H1 (cell line): Measurements from ENCODE around the gene PBLD. TPM values are rescaled to one million over a fixed set of nuclear protein-coding genes. Genes with fewer than 3 reads are reported as not detected.

Experiments used
- CTCF ChIA-PET: fragments of 300-600 bp; sonication (Branson Sonifier 250); formaldehyde crosslinking; loops from one replicate; lab custom pipeline; 2021; ENCODE audit not compliant: partially characterized antibody; lab: Charles Lee
- POLR2A ChIA-PET: fragments of 300-600 bp; sonication (Branson Sonifier 250); formaldehyde crosslinking; loops from one replicate; lab custom pipeline; 2021; ENCODE audit warnings: inconsistent platforms; ENCODE audit not compliant: partially characterized antibody; lab: Charles Lee
- DNase-seq, 2 experiments: peaks; one replicate each; pipeline versions ENCODE4 v3.0.0 to v3.0.0-alpha.2; 2010 to 2022; ENCODE audit warnings: low spot score in 2 of 2, low read depth in 1 of 2, mixed read lengths in 1 of 2
- FAIRE-seq: peaks from 2 replicates; lab custom pipeline; 2011; peaks lifted over from hg19 to GRCh38; lab: Jason Lieb, UNC
- H2AFZ ChIP-seq: 2 replicates; pipeline ENCODE4 v1.8.1; 2012; ENCODE audit warnings: low read length, inconsistent platforms
- H2AK5ac ChIP-seq: 2 replicates; pipeline ENCODE4 v1.6.1; 2013; ENCODE audit warnings: low read depth, low read length
- H2BK120ac ChIP-seq: replicated peaks from 2 replicates; pipeline ENCODE3; 2013; ENCODE audit warnings: low read depth, low read length, inconsistent platforms
- H2BK12ac ChIP-seq: 2 replicates; pipeline ENCODE4 v1.6.1; 2013; ENCODE audit warnings: low read depth, low read length
- H2BK15ac ChIP-seq: 2 replicates; pipeline ENCODE4 v1.6.1; 2013; ENCODE audit warnings: low read length
- H2BK20ac ChIP-seq: 2 replicates; pipeline ENCODE4 v1.6.1; 2013; ENCODE audit warnings: low read length
- H2BK5ac ChIP-seq: 2 replicates; pipeline ENCODE4 v1.6.1; 2013; ENCODE audit warnings: low read depth, low read length
- H3K14ac ChIP-seq: 2 replicates; pipeline ENCODE4 v1.6.1; 2013; ENCODE audit warnings: inconsistent platforms; ENCODE audit not compliant: insufficient read length
- H3K18ac ChIP-seq: 2 replicates; pipeline ENCODE4 v1.6.1; 2013; ENCODE audit warnings: low read length; ENCODE audit errors: extremely low read depth
- H3K23ac ChIP-seq: 2 replicates; pipeline ENCODE4 v1.6.1; 2013; ENCODE audit warnings: inconsistent platforms; ENCODE audit not compliant: insufficient read length
- H3K23me2 ChIP-seq: 2 replicates; pipeline ENCODE4 v1.6.1; 2013; ENCODE audit warnings: low read depth, low read length
- H3K27ac ChIP-seq: 2 replicates; pipeline ENCODE4 v1.6.1; 2011; ENCODE audit warnings: low read depth, low read length, inconsistent platforms
- H3K27me3 ChIP-seq, 4 experiments: replicated peaks in 1 of 4; 1 replicate in 1 of 4; 2 replicates in 3 of 4; pipeline versions ENCODE4 v1.6.1 to v1.8.1; 2011 to 2013; ENCODE audit warnings: low read length in 3 of 4, mild to moderate bottlenecking in 3 of 4, inconsistent platforms in 2 of 4, mixed read lengths in 2 of 4, moderate library complexity in 1 of 4; ENCODE audit not compliant: control insufficient read depth in 3 of 4, insufficient read depth in 3 of 4; ENCODE audit errors: extremely low read depth in 1 of 4
- H3K36me3 ChIP-seq, 4 experiments: 2 replicates each; pipeline versions ENCODE4 v1.6.1 to v1.8.1; 2011 to 2013; ENCODE audit warnings: mild to moderate bottlenecking in 4 of 4, low read length in 3 of 4, moderate library complexity in 2 of 4, control low read depth in 1 of 4, inconsistent platforms in 1 of 4; ENCODE audit not compliant: insufficient read depth in 4 of 4, control insufficient read depth in 2 of 4
- H3K4ac ChIP-seq: replicated peaks from 2 replicates; pipeline ENCODE3; 2013; ENCODE audit warnings: low read length, low read depth, mixed read lengths, inconsistent platforms; ENCODE audit not compliant: insufficient read length
- H3K4me1 ChIP-seq, 4 experiments: replicated peaks in 1 of 4; 1 replicate in 1 of 4; 2 replicates in 3 of 4; pipeline versions ENCODE4 v1.6.1 to v1.8.1; 2011 to 2013; ENCODE audit warnings: low read length in 3 of 4, inconsistent platforms in 2 of 4, mixed read lengths in 1 of 4; ENCODE audit not compliant: insufficient read depth in 4 of 4, control insufficient read depth in 3 of 4
- H3K4me2 ChIP-seq, 2 experiments: 2 replicates each; pipeline versions ENCODE4 v1.6.1 to v1.8.1; 2011 to 2013; ENCODE audit warnings: low read depth in 2 of 2, low read length in 2 of 2, control low read depth in 1 of 2, inconsistent platforms in 1 of 2, mild to moderate bottlenecking in 1 of 2; ENCODE audit not compliant: insufficient read depth in 1 of 2
- H3K4me3 ChIP-seq, 4 experiments: fragments of 200-600, 300-600 bp in 1 of 4; sonication (generic), shearing (Covaris generic), sonication (Bioruptor Twin) in 1 of 4; 2 replicates each; pipeline versions ENCODE4 v1.5.1 to v1.8.1; 2011 to 2016; ENCODE audit warnings: low read length in 4 of 4, low read depth in 3 of 4, control low read depth in 2 of 4, inconsistent platforms in 2 of 4, mild to moderate bottlenecking in 2 of 4, mixed read lengths in 1 of 4, moderate library complexity in 1 of 4; ENCODE audit not compliant: insufficient read depth in 2 of 4; ENCODE audit errors: extremely low read depth in 1 of 4
- H3K56ac ChIP-seq: replicated peaks from 2 replicates; pipeline ENCODE3; 2013; ENCODE audit warnings: low read depth, mild to moderate bottlenecking, mixed read lengths, low read length, inconsistent platforms; ENCODE audit not compliant: insufficient read length
- H3K79me1 ChIP-seq: 2 replicates; pipeline ENCODE4 v1.6.1; 2013; ENCODE audit warnings: low read depth, low read length, control low read depth
- H3K79me2 ChIP-seq, 2 experiments: 2 replicates each; pipeline versions ENCODE4 v1.6.1 to v1.8.1; 2012 to 2013; ENCODE audit warnings: low read length in 2 of 2, mild to moderate bottlenecking in 2 of 2, inconsistent platforms in 1 of 2; ENCODE audit not compliant: insufficient read depth in 2 of 2, control insufficient read depth in 1 of 2
- H3K9ac ChIP-seq, 4 experiments: replicated peaks in 1 of 4; 1 replicate in 1 of 4; 2 replicates in 3 of 4; pipeline versions ENCODE4 v1.6.1 to v1.8.1; 2011 to 2013; ENCODE audit warnings: low read depth in 3 of 4, low read length in 3 of 4, control low read depth in 2 of 4, mild to moderate bottlenecking in 2 of 4, moderate library complexity in 2 of 4, inconsistent platforms in 1 of 4; ENCODE audit errors: extremely low read depth in 1 of 4
- H3K9me3 ChIP-seq, 2 experiments: 2 replicates each; pipeline versions ENCODE4 v1.6.1 to v1.8.1; 2012 to 2013; ENCODE audit warnings: mild to moderate bottlenecking in 2 of 2, moderate library complexity in 2 of 2, control low read depth in 1 of 2, inconsistent platforms in 1 of 2, low read depth in 1 of 2, low read length in 1 of 2, mixed read lengths in 1 of 2; ENCODE audit not compliant: insufficient read depth in 2 of 2
- H4K20me1 ChIP-seq, 2 experiments: replicated peaks in 1 of 2; 2 replicates each; pipeline versions ENCODE3 to v1.8.1; 2011 to 2013; ENCODE audit warnings: inconsistent platforms in 2 of 2, low read length in 2 of 2, mild to moderate bottlenecking in 1 of 2; ENCODE audit not compliant: insufficient read depth in 2 of 2, control insufficient read depth in 1 of 2
- H4K5ac ChIP-seq: 2 replicates; pipeline ENCODE4 v1.6.1; 2013; ENCODE audit warnings: low read length, low read depth, mixed read lengths, inconsistent platforms; ENCODE audit not compliant: insufficient read length
- H4K8ac ChIP-seq: 2 replicates; pipeline ENCODE4 v1.8.0; 2013; ENCODE audit warnings: mild to moderate bottlenecking, moderate library complexity, low read length, inconsistent platforms; ENCODE audit not compliant: insufficient read depth; ENCODE audit errors: extremely low read depth
- H4K91ac ChIP-seq: replicated peaks from 2 replicates; pipeline ENCODE3; 2013; ENCODE audit warnings: low read length, mixed read lengths, inconsistent platforms; ENCODE audit not compliant: insufficient read length
- CEBPB ChIP-seq: IDR thresholded peaks from 2 replicates; pipeline ENCODE4 v1.6.1; 2012; ENCODE audit warnings: low read depth, low read length
- KDM1A ChIP-seq: fragments of 200-600, 300-600 bp; sonication (generic); IDR thresholded peaks from 2 replicates; pipeline ENCODE4 v1.7.1; 2016; ENCODE audit warnings: mild to moderate bottlenecking, low read length, borderline replicate concordance
- WGBS, 2 experiments: shearing (Covaris generic) in 1 of 2; methylation state at CpG; one replicate each; pipeline versions ENCODE4 v1.1.6 to v1.1.7; 2013 to 2015; ENCODE audit warnings: low lambda C conversion rate in 2 of 2, mixed read lengths in 2 of 2, inconsistent platforms in 1 of 2, low coverage in 1 of 2, missing lambda C conversion rate in 1 of 2; ENCODE audit not compliant: insufficient replicate concordance in 2 of 2, insufficient coverage in 1 of 2, insufficient read length in 1 of 2; ENCODE audit errors: extremely low coverage in 1 of 2, missing lambda C conversion rate in 1 of 2; 5-methylcytosine and 5-hydroxymethylcytosine counted together
- polyA plus RNA-seq, 7 experiments: library from polyadenylated mRNA; depleted of rRNA in 3 of 7; stranded (reverse) in 5 of 7; unstranded in 2 of 7; fragments of >200 nt in 5 of 7; fragments of 200-250 nt in 2 of 7; gene quantifications; 1 replicate in 5 of 7; 2 replicates in 1 of 7; 4 replicates in 1 of 7; pipeline versions ENCODE4 v1.2.1 to v1.2.3, GENCODE V29; 2011 to 2013; ENCODE audit warnings: missing spikeins in 2 of 7, mixed read lengths in 2 of 7
- total RNA-seq: library from RNA; stranded (reverse); fragmentation: NEBNext Ultra II Directional; extraction: Animal tissue kit (Norgen Biotek cat#: 25700); gene quantifications from 2 replicates; pipeline ENCODE4 v1.2.1, GENCODE V29; 2021

Gene PBLD
- total and polyA plus RNA-seq, 2 of the 8 experiments (the other 6 are each of a cell fraction or from before 2014, with no cell fraction given), result 0.56 to 2.0 TPM

- no peak overlapping the region for H3K56ac ChIP-seq
- WGBS, 2 experiments, result 94% methylated on average over 3 of the region's 3 CpGs; no CpG with 5 or more reads in 1 of the 2 experiments
- H3K27me3 ChIP-seq, result peaks cover 0 to 5% (median 3%) of the 10 kb centered on the region in 4 experiments; a peak in 4 of 7 replicates
- no peak for DNase-seq
- H3K79me1 ChIP-seq, result no peaks in the 10 kb centered on the region
- H3K27ac ChIP-seq, result no peak overlapping the region
- H2AFZ ChIP-seq, result no peak overlapping the region
- no peak overlapping the region for H2BK5ac ChIP-seq
- no peak overlapping the region for H3K4ac ChIP-seq
- H4K8ac ChIP-seq, result no peak overlapping the region
- no peak overlapping the region for H3K4me3 ChIP-seq
- H3K23me2 ChIP-seq, result peaks cover 8% of the 10 kb centered on the region
- H4K91ac ChIP-seq, result no peak overlapping the region
- H4K20me1 ChIP-seq, result no peaks in the 10 kb centered on the region
- H4K5ac ChIP-seq, result no peak overlapping the region
- no peak overlapping the region for H3K18ac ChIP-seq
- H3K4me1 ChIP-seq, result peaks cover 0 to 5% (median 0%) of the 10 kb centered on the region in 4 experiments; a peak in 3 of 7 replicates
- no peak overlapping the region for H2AK5ac ChIP-seq
- no peaks in the 10 kb centered on the region for H3K79me2 ChIP-seq
- no peak overlapping the region for H2BK120ac ChIP-seq
- ChIA-PET CTCF (interaction anchor here (0.7 to 1.0 kb wide), 2 partner anchors 10 to 20 kb away, joined by 3 read pairs; no protein-coding TSS in a partner anchor), POLR2A (interaction anchor here (0.8 kb wide), 1 partner anchor 99 kb away, joined by 3 read pairs; the partner anchor contains the start of gene HNRNPH3)
- H2BK15ac ChIP-seq, result no peak overlapping the region
- no peaks in the 10 kb centered on the region for H3K36me3 ChIP-seq
- FAIRE-seq, result no peak
- H3K4me2 ChIP-seq, result no peak overlapping the region
- no peak overlapping the region for H2BK20ac ChIP-seq
- H3K14ac ChIP-seq, result no peak overlapping the region
- no peaks in the 10 kb centered on the region for H3K9me3 ChIP-seq
- no peak overlapping the region for H3K23ac ChIP-seq
- no peak overlapping the region for H3K9ac ChIP-seq
- no peak overlapping the region for H2BK12ac ChIP-seq
- TF ChIP-seq CEBPB (no peak), KDM1A (no peak)
Observed at GRCh38 chr10:68233046-68233445, 99.7 kb downstream of the PBLD start.
